Upper lobe of left lung (tissue), 4 donors: Measurements from ENCODE around the gene ZNF423.

ENCODE experiments used
- CTCF ChIP-seq, 6 experiments: fragments of 450-650 bp in 4 of 6; fragments of 200-600 bp in 2 of 6; sonication (generic) in 2 of 6; IDR thresholded peaks; one replicate each; pipeline ENCODE4 v1.5.1; 2016 to 2019; ENCODE audit warnings: antibody characterized with exemption in 6 of 6
- EP300 ChIP-seq, 4 donors: sonication (generic); formaldehyde crosslinking; IDR thresholded peaks; one replicate each; pipeline ENCODE4 v1.5.1; 2017; ENCODE audit warnings: antibody characterized with exemption in 4 of 4, control low read depth in 2 of 4
- POLR2A ChIP-seq, 4 donors: fragments of 450-650 bp; IDR thresholded peaks; one replicate each; pipeline ENCODE4 v1.5.1; 2016 to 2017; ENCODE audit warnings: antibody characterized with exemption in 4 of 4, mild to moderate bottlenecking in 2 of 4

GRCh38 chr16:49526860-49527365 lies 329.0 kb downstream of the ZNF423 start:
- TF ChIP-seq CTCF (IDR thresholded peaks at IDR 0.05) = no peak
- TF ChIP-seq EP300 (IDR thresholded peaks at IDR 0.05) = no peak
- no peak for TF ChIP-seq POLR2A (IDR thresholded peaks at IDR 0.05)
